IMR-90 (cell line): ENCODE results near the gene GSDMA.

ENCODE experiments used
- CHD1 ChIP-seq: IDR thresholded peaks from 2 replicates; pipeline ENCODE4 v1.6.1; 2012; ENCODE audit warnings: low read depth, low read length, improper control_type of control experiment
- MAFK ChIP-seq: IDR thresholded peaks from 2 replicates; pipeline ENCODE4 v1.6.1; 2012; ENCODE audit warnings: low read depth, low read length, improper control_type of control experiment
- MAZ ChIP-seq: IDR thresholded peaks from 2 replicates; pipeline ENCODE4 v1.6.1; 2012; ENCODE audit warnings: low read depth, mild to moderate bottlenecking, low read length, improper control_type of control experiment, moderate library complexity, borderline replicate concordance
- POLR2A ChIP-seq: IDR thresholded peaks from 2 replicates; pipeline ENCODE4 v1.6.1; 2012; ENCODE audit warnings: mild to moderate bottlenecking, low read depth, low read length
- RAD21 ChIP-seq: IDR thresholded peaks from 2 replicates; pipeline ENCODE4 v1.6.1; 2012; ENCODE audit warnings: low read length, improper control_type of control experiment
- RCOR1 ChIP-seq: IDR thresholded peaks from 2 replicates; pipeline ENCODE4 v1.6.1; 2012; ENCODE audit warnings: mild to moderate bottlenecking, low read length, improper control_type of control experiment; ENCODE audit not compliant: insufficient replicate concordance
- TF ChIP-seq, protein P1 (sequence below): conservative IDR thresholded peaks from 2 replicates; pipeline ENCODE4 v1.5.1; 2012; ENCODE audit warnings: mild to moderate bottlenecking, low read depth, low read length, improper control_type of control experiment
- TF ChIP-seq, protein P2 (sequence below): fragments of 150-350 bp; IDR thresholded peaks from 2 replicates; pipeline ENCODE4 v1.6.1; 2017; ENCODE audit warnings: mild to moderate bottlenecking, antibody characterized with exemption, low read length, low read depth

DNA sequence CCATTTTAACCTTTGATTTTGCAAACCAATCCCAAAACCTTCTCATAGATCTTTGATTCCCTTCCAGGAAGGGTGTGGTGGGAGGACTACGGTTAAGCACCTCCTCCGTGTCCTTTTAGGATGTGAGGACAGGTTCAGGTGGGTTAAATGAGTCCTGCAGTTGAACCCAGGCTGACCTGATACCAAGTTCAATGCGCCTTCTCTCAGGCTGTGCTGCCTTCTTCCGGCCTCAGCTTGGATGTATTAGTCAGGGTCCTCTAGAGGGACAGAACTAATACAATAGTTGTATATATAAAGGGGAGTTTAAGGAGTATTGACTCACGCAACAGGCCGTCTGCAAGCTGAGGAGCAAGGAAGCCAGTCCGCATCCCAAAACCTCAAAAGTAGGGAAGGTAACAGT is 41.9 kb downstream of the GSDMA start:
- no peak for TF ChIP-seq CHD1
- TF ChIP-seq, protein P1, sequence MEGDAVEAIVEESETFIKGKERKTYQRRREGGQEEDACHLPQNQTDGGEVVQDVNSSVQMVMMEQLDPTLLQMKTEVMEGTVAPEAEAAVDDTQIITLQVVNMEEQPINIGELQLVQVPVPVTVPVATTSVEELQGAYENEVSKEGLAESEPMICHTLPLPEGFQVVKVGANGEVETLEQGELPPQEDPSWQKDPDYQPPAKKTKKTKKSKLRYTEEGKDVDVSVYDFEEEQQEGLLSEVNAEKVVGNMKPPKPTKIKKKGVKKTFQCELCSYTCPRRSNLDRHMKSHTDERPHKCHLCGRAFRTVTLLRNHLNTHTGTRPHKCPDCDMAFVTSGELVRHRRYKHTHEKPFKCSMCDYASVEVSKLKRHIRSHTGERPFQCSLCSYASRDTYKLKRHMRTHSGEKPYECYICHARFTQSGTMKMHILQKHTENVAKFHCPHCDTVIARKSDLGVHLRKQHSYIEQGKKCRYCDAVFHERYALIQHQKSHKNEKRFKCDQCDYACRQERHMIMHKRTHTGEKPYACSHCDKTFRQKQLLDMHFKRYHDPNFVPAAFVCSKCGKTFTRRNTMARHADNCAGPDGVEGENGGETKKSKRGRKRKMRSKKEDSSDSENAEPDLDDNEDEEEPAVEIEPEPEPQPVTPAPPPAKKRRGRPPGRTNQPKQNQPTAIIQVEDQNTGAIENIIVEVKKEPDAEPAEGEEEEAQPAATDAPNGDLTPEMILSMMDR: no peak
- TF ChIP-seq RAD21: no peak
- TF ChIP-seq RCOR1: no peak
- TF ChIP-seq MAFK: no peak
- no peak for TF ChIP-seq POLR2A
- TF ChIP-seq, protein P2, sequence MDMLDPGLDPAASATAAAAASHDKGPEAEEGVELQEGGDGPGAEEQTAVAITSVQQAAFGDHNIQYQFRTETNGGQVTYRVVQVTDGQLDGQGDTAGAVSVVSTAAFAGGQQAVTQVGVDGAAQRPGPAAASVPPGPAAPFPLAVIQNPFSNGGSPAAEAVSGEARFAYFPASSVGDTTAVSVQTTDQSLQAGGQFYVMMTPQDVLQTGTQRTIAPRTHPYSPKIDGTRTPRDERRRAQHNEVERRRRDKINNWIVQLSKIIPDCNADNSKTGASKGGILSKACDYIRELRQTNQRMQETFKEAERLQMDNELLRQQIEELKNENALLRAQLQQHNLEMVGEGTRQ: no peak
- TF ChIP-seq MAZ: no peak
